ENCODE results near the gene HNRNPA3.
A peak's percentile ranks its signal among the peaks of the same experiment; 100 is the strongest.

HNRNPA3 gene

GRCh38 chr2:177232098-177232704 lies 19.6 kb downstream of the HNRNPA3 start:
- Histone ChIP-seq H3K9me3 (ENCODE audit: control insufficient read depth, insufficient read depth, low read depth, low read length) (no peaks in the 10 kb centered on the region), H3K4me3 (ENCODE audit: low read depth, low read length) (no peak overlapping the region), H3K4me1 (ENCODE audit: control insufficient read depth, insufficient read depth, low read length) (no peaks in the 10 kb centered on the region), H3K27ac (ENCODE audit: extremely low read depth, low read depth, low read length) (no peak overlapping the region), H3K36me3 (ENCODE audit: control insufficient read depth in 2 of 2, insufficient read depth in 1 of 2, low read length in 2 of 2) (peaks cover 7 to 48% of the 10 kb centered on the region in 2 experiments)
- TF ChIP-seq EGR2 (tag by site-specific recombination; IDR thresholded peaks at IDR 0.05; ENCODE audit: low read depth): no peak
- 0 out of 2 replicates have a peak, but pooled peaks have one; percentile 12 for TF ChIP-seq SCRT2 (tag by site-specific recombination; IDR thresholded peaks at IDR 0.05)
- no peak for TF ChIP-seq ZNF48 (tag by site-specific recombination; IDR thresholded peaks at IDR 0.05)
- ChIA-PET CTCF (interaction anchor here (0.6 to 0.7 kb wide), 4 partner anchors 33 to 275 kb away, joined by 3 to 5 read pairs (median 4); partner anchors contain the start of gene NFE2L2), POLR2A (interaction anchor here (1.1 kb wide), 1 partner anchor 32 kb away, joined by 3 read pairs; the partner anchor contains the start of gene NFE2L2)

- CTCF ChIA-PET: interaction anchor here (1.1 kb wide), 1 partner anchor 10 kb away, joined by 3 read pairs; no protein-coding TSS in a partner anchor
- TF ChIP-seq ZNF701 (tag by site-specific recombination; IDR thresholded peaks at IDR 0.05): no peak
- no peak for TF ChIP-seq ZNF148 (tag by site-specific recombination; IDR thresholded peaks at IDR 0.05; ENCODE audit: borderline replicate concordance)
- TF ChIP-seq HIC1 (tag by site-specific recombination; IDR thresholded peaks at IDR 0.05): no peak
- TF ChIP-seq SP7 (tag by site-specific recombination; IDR thresholded peaks at IDR 0.05): no peak
- TF ChIP-seq PRDM10 (tag by site-specific recombination; IDR thresholded peaks at IDR 0.05): no peak
- no peak for TF ChIP-seq SCRT1 (tag by site-specific recombination; IDR thresholded peaks at IDR 0.05; ENCODE audit: borderline replicate concordance)
- TF ChIP-seq ZNF555 (tag by site-specific recombination; conservative IDR thresholded peaks at IDR 0.05): no peak
- no peak for TF ChIP-seq ZNF239 (tag by site-specific recombination; IDR thresholded peaks at IDR 0.05)
- no peak for TF ChIP-seq ZNF677 (tag by site-specific recombination; IDR thresholded peaks at IDR 0.05)
- TF ChIP-seq ZNF223 (tag by site-specific recombination; IDR thresholded peaks at IDR 0.05): no peak
- TF ChIP-seq ZBTB1 (tag by site-specific recombination; IDR thresholded peaks at IDR 0.05): no peak
- no peak for TF ChIP-seq ATF2 (tag by site-specific recombination; IDR thresholded peaks at IDR 0.05; ENCODE audit: low read depth)
- no peak for TF ChIP-seq ZNF274 (IDR thresholded peaks at IDR 0.05; ENCODE audit: low read length)
- no peak for TF ChIP-seq ZNF274 (tag by site-specific recombination; IDR thresholded peaks at IDR 0.05; ENCODE audit: borderline replicate concordance)
- no peak for TF ChIP-seq KLF7 (tag by site-specific recombination; IDR thresholded peaks at IDR 0.05; ENCODE audit: borderline replicate concordance)
- TF ChIP-seq MZF1 (tag by site-specific recombination; IDR thresholded peaks at IDR 0.05; ENCODE audit: borderline replicate concordance): no peak
- POLR2A ChIA-PET: interaction anchor here (1.1 kb wide), 1 partner anchor 10 kb away, joined by 3 read pairs; no protein-coding TSS in a partner anchor
- Histone ChIP-seq H3K27ac (ENCODE audit: extremely low read depth, low read depth, low read length) (no peak overlapping the region), H3K36me3 (ENCODE audit: control insufficient read depth in 2 of 2, insufficient read depth in 1 of 2, low read length in 2 of 2) (peaks cover 7 to 48% of the 10 kb centered on the region in 2 experiments), H3K4me3 (ENCODE audit: low read depth, low read length) (no peak overlapping the region), H3K4me1 (ENCODE audit: control insufficient read depth, insufficient read depth, low read length) (no peaks in the 10 kb centered on the region), H3K9me3 (ENCODE audit: control insufficient read depth, insufficient read depth, low read depth, low read length) (no peaks in the 10 kb centered on the region)
Measured at GRCh38 chr2:177234267-177234666, 21.7 kb downstream of the HNRNPA3 start.
